Panc1 (cell line): ENCODE measurements around the gene FLYWCH2.

ENCODE experiments used
- CTCF ChIP-seq: fragments of 450-650 bp; IDR thresholded peaks from 2 replicates; pipeline ENCODE4 v1.5.1; 2017; ENCODE audit warnings: mild to moderate bottlenecking
- POLR2AphosphoS5 ChIP-seq: IDR thresholded peaks from 2 replicates; pipeline ENCODE4 v1.6.1; 2012; ENCODE audit warnings: mild to moderate bottlenecking, low read depth, low read length, moderate library complexity
- SIN3A ChIP-seq: IDR thresholded peaks from 2 replicates; pipeline ENCODE4 v1.6.1; 2012; ENCODE audit warnings: low read depth, mild to moderate bottlenecking, low read length, moderate library complexity, borderline replicate concordance; ENCODE audit not compliant: insufficient read depth

GRCh38 chr16:2841606-2842339 lies 41.2 kb upstream of the FLYWCH2 start:
- TF ChIP-seq CTCF (no peak), POLR2AphosphoS5 (no peak), SIN3A (no peak)
